GM12878 (cell line): ENCODE data around the gene MEGF6. TPM values are rescaled to one million over a fixed set of nuclear protein-coding genes. Genes with fewer than 3 reads are reported as not detected.

Experiments
- ATAC-seq: fragments of 200-7000 bp; cut with Tn5 transposase; 3 replicates; pipeline ENCODE4 v1.9.1; 2020; ENCODE audit warnings: mild to moderate bottlenecking, moderate library complexity
- BruUV-seq: library from RNA; stranded (reverse); fragments of 400-500 nt; replicated peaks from 2 replicates; lab custom pipeline; 2021; lab: Mats Ljungman, UMichigan
- CTCF ChIA-PET: fragments of 300-600 bp; sonication (Branson Sonifier 250); formaldehyde crosslinking; extraction: SDS; loops from one replicate; lab custom pipeline; 2021; ENCODE audit warnings: inconsistent platforms; lab: Yijun Ruan, JAX
- POLR2A ChIA-PET: fragments of 350-600 bp; formaldehyde crosslinking; extraction: SDS; loops from one replicate; lab custom pipeline; 2021; ENCODE audit warnings: inconsistent platforms; lab: Charles Lee
- RAD21 ChIA-PET: fragments of 300-600 bp; sonication (Branson Sonifier 250); formaldehyde crosslinking; loops from one replicate; lab custom pipeline; 2023; ENCODE audit warnings: antibody characterized with exemption; ENCODE audit not compliant: unreplicated experiment; lab: Charles Lee
- SMC1A ChIA-PET: fragments of 300-600 bp; sonication (Branson Sonifier 250); formaldehyde crosslinking; loops from one replicate; lab custom pipeline; 2023; ENCODE audit not compliant: unreplicated experiment, uncharacterized antibody; lab: Charles Lee
- DNase-seq: peaks from one replicate; pipeline ENCODE4 v3.0.0-alpha.2; 2011; ENCODE audit warnings: low read depth, low spot score
- FAIRE-seq: peaks from 3 replicates; lab custom pipeline; 2011; peaks lifted over from hg19 to GRCh38; lab: Jason Lieb, UNC
- H2AFZ ChIP-seq: 2 replicates; pipeline ENCODE4 v1.6.0; 2011; ENCODE audit warnings: low read depth, low read length, control low read depth; ENCODE audit not compliant: control insufficient read depth
- H3K27ac ChIP-seq: 2 replicates; pipeline ENCODE4 v1.5.1; 2011; ENCODE audit warnings: control low read depth; ENCODE audit not compliant: control insufficient read depth, insufficient read depth
- H3K27me3 ChIP-seq, 2 experiments: replicated peaks in 1 of 2; 2 replicates each; pipeline versions ENCODE4 v1.6.0 to v1.6.1; 2011; ENCODE audit warnings: low read length in 1 of 2; ENCODE audit not compliant: control insufficient read depth in 2 of 2, insufficient read depth in 2 of 2
- H3K36me3 ChIP-seq, 2 experiments: 2 replicates each; pipeline ENCODE4 v1.5.1; 2011; ENCODE audit warnings: low read length in 1 of 2; ENCODE audit not compliant: control insufficient read depth in 2 of 2, insufficient read depth in 2 of 2
- H3K4me1 ChIP-seq: 2 replicates; pipeline ENCODE4 v1.6.1; 2011; ENCODE audit warnings: mild to moderate bottlenecking, low read length, moderate library complexity, mixed read lengths; ENCODE audit not compliant: control insufficient read depth, insufficient read depth
- H3K4me2 ChIP-seq: 2 replicates; pipeline ENCODE4 v1.6.0; 2011; ENCODE audit warnings: control low read depth; ENCODE audit not compliant: control insufficient read depth, insufficient read depth
- H3K4me3 ChIP-seq: fragments of 200-600 bp; sonication (generic); 2 replicates; pipeline ENCODE4 v1.5.1; 2016
- H3K79me2 ChIP-seq: 2 replicates; pipeline ENCODE4 v1.6.0; 2011; ENCODE audit warnings: low read length; ENCODE audit not compliant: control insufficient read depth, insufficient read depth
- H3K9ac ChIP-seq: 2 replicates; pipeline ENCODE4 v1.8.0; 2011; ENCODE audit warnings: low read length, control low read depth, mixed read lengths; ENCODE audit not compliant: control insufficient read depth, insufficient read depth
- H3K9me3 ChIP-seq: replicated peaks from 3 replicates; pipeline ENCODE4 v1.5.1; 2011; ENCODE audit warnings: mild to moderate bottlenecking, low read length; ENCODE audit not compliant: control insufficient read depth, insufficient read depth
- H4K20me1 ChIP-seq: 2 replicates; pipeline ENCODE4 v1.6.0; 2011; ENCODE audit not compliant: control insufficient read depth, insufficient read depth
- BCLAF1 ChIP-seq: fragments of 450-650 bp; IDR thresholded peaks from 2 replicates; pipeline ENCODE4 v1.6.1; 2017; ENCODE audit warnings: antibody characterized with exemption, mild to moderate bottlenecking, moderate library complexity
- EGR1 ChIP-seq, 2 experiments: IDR thresholded peaks; 1 replicate in 1 of 2; 2 replicates in 1 of 2; pipeline ENCODE4 v1.6.1; 2011 to 2012; ENCODE audit warnings: low read depth in 2 of 2, low read length in 2 of 2, borderline replicate concordance in 1 of 2, mild to moderate bottlenecking in 1 of 2, moderate library complexity in 1 of 2
- MYB ChIP-seq: fragments of 150-350 bp; IDR thresholded peaks from 2 replicates; pipeline ENCODE4 v1.6.1; 2014; ENCODE audit warnings: mild to moderate bottlenecking, low read depth, low read length, borderline replicate concordance
- NFIC ChIP-seq: IDR thresholded peaks from 2 replicates; pipeline ENCODE4 v1.6.1; 2012; ENCODE audit warnings: low read depth, mild to moderate bottlenecking, inconsistent platforms, low read length, moderate library complexity
- USF2 ChIP-seq: IDR thresholded peaks from 2 replicates; pipeline ENCODE4 v1.6.1; 2011; ENCODE audit warnings: low read depth, low read length, improper control_type of control experiment, borderline replicate concordance
- ZBTB11 ChIP-seq: fragments of 450-650 bp; formaldehyde crosslinking; IDR thresholded peaks from 2 replicates; pipeline ENCODE4 v1.5.0; 2022; ENCODE audit warnings: mild to moderate bottlenecking, missing genetic modification characterization
- ZNF274 ChIP-seq: IDR thresholded peaks from one replicate; pipeline ENCODE4 v1.8.0; 2011; ENCODE audit not compliant: insufficient read length, insufficient read depth
- WGBS: methylation state at CpG from one replicate; pipeline ENCODE4 v1.1.6; 2016; ENCODE audit warnings: low lambda C conversion rate; ENCODE audit not compliant: insufficient replicate concordance, insufficient coverage; ENCODE audit errors: missing lambda C conversion rate; 5-methylcytosine and 5-hydroxymethylcytosine counted together
- in situ Hi-C: fragments of 300-500 bp; cut with MboI; formaldehyde crosslinking; loops from 9 replicates; pipeline ENCODE4 v1.14.3; 2018; ENCODE audit warnings: mixed read lengths
- intact Hi-C: fragments of 100-400 bp; cut with micrococcal nuclease; formaldehyde crosslinking; loops from one replicate; pipeline ENCODE4 v1.14.2; 2022; ENCODE audit not compliant: unreplicated experiment
- polyA plus RNA-seq, 11 experiments: library from polyadenylated mRNA; depleted of rRNA in 4 of 11; unstranded in 6 of 11; stranded (reverse) in 5 of 11; fragments of >200 nt; fragmentation: Nextera tagmentation in 4 of 11; fragmentation: Illumina TruSeq in 1 of 11; extraction: Ambion mirVana in 4 of 11; extraction: Trizol in 1 of 11; gene quantifications; 1 replicate in 1 of 11; 2 replicates in 10 of 11; pipeline versions ENCODE4 v1.2.1 to v1.2.3, GENCODE V29; 2011 to 2016; ENCODE audit warnings: inconsistent platforms in 2 of 11, missing spikeins in 2 of 11, low read depth in 1 of 11
- total RNA-seq, 4 experiments: library from RNA; depleted of rRNA in 3 of 4; stranded (reverse); fragments of >200 nt in 3 of 4; fragmentation: Illumina TruSeq in 1 of 4; extraction: Trizol in 1 of 4; gene quantifications; 2 replicates each; pipeline versions ENCODE4 v1.2.1 to v1.2.3, GENCODE V29; 2013 to 2021
- TF ChIP-seq, protein P1 (sequence below): fragments of 450-650 bp; IDR thresholded peaks from 2 replicates; pipeline ENCODE4 v1.6.1; 2016; ENCODE audit warnings: mild to moderate bottlenecking
- TF ChIP-seq, protein P2 (sequence below): IDR thresholded peaks from 2 replicates; pipeline ENCODE4 v1.6.1; 2012; ENCODE audit warnings: low read length, inconsistent platforms
- TF ChIP-seq, protein P3 (sequence below): fragments of 450-650 bp; IDR thresholded peaks from 2 replicates; pipeline ENCODE4 v1.6.1; 2017; ENCODE audit warnings: mild to moderate bottlenecking, low read depth, inconsistent platforms; ENCODE audit not compliant: poor library complexity, severe bottlenecking

MEGF6 gene
- total and polyA plus RNA-seq, 10 of the 15 experiments (the other 5 are each of a cell fraction or from before 2014, with no cell fraction given): 0.03 to 0.41 TPM; not detected in 8

- ChIA-PET POLR2A (no interaction called here), CTCF (no interaction called here), SMC1A (no interaction called here), RAD21 (no interaction called here)
- H3K4me2 ChIP-seq: no peak overlapping the region
- no peak overlapping the region for H3K27ac ChIP-seq
- no peaks in the 10 kb centered on the region for H4K20me1 ChIP-seq
- in situ Hi-C loops (no loop called here), intact Hi-C loops (no loop called here)
- 59% methylated on average over 10 of the region's 16 CpGs for WGBS
- no peaks in the 10 kb centered on the region for H3K27me3 ChIP-seq
- no peak overlapping the region for H3K9ac ChIP-seq
- H3K36me3 ChIP-seq: no peaks in the 10 kb centered on the region
- H3K4me3 ChIP-seq: no peak overlapping the region
- DNase-seq: no peak
- ATAC-seq: no peak
- no peak for FAIRE-seq
- H3K4me1 ChIP-seq: no peaks in the 10 kb centered on the region
- H3K79me2 ChIP-seq: no peaks in the 10 kb centered on the region
- no peaks in the 10 kb centered on the region for H3K9me3 ChIP-seq
- no TSS peak for BruUV-seq
- no peak overlapping the region for H2AFZ ChIP-seq
- no peak for TF ChIP-seq BCLAF1
- TF ChIP-seq MYB: no peak
- TF ChIP-seq, protein P1, sequence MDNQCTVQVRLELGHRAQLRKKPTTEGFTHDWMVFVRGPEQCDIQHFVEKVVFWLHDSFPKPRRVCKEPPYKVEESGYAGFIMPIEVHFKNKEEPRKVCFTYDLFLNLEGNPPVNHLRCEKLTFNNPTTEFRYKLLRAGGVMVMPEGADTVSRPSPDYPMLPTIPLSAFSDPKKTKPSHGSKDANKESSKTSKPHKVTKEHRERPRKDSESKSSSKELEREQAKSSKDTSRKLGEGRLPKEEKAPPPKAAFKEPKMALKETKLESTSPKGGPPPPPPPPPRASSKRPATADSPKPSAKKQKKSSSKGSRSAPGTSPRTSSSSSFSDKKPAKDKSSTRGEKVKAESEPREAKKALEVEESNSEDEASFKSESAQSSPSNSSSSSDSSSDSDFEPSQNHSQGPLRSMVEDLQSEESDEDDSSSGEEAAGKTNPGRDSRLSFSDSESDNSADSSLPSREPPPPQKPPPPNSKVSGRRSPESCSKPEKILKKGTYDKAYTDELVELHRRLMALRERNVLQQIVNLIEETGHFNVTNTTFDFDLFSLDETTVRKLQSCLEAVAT: no peak
- no peak for TF ChIP-seq ZNF274
- TF ChIP-seq, protein P2, sequence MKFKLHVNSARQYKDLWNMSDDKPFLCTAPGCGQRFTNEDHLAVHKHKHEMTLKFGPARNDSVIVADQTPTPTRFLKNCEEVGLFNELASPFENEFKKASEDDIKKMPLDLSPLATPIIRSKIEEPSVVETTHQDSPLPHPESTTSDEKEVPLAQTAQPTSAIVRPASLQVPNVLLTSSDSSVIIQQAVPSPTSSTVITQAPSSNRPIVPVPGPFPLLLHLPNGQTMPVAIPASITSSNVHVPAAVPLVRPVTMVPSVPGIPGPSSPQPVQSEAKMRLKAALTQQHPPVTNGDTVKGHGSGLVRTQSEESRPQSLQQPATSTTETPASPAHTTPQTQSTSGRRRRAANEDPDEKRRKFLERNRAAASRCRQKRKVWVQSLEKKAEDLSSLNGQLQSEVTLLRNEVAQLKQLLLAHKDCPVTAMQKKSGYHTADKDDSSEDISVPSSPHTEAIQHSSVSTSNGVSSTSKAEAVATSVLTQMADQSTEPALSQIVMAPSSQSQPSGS: no peak
- TF ChIP-seq, protein P3, sequence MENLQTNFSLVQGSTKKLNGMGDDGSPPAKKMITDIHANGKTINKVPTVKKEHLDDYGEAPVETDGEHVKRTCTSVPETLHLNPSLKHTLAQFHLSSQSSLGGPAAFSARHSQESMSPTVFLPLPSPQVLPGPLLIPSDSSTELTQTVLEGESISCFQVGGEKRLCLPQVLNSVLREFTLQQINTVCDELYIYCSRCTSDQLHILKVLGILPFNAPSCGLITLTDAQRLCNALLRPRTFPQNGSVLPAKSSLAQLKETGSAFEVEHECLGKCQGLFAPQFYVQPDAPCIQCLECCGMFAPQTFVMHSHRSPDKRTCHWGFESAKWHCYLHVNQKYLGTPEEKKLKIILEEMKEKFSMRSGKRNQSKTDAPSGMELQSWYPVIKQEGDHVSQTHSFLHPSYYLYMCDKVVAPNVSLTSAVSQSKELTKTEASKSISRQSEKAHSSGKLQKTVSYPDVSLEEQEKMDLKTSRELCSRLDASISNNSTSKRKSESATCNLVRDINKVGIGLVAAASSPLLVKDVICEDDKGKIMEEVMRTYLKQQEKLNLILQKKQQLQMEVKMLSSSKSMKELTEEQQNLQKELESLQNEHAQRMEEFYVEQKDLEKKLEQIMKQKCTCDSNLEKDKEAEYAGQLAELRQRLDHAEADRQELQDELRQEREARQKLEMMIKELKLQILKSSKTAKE: no peak
- TF ChIP-seq USF2: no peak
- no peak for TF ChIP-seq ZBTB11 (CRISPR knock-in tag)
- TF ChIP-seq EGR1 (IDR thresholded peaks at IDR 0.05; ENCODE audit: borderline replicate concordance in 1 of 2, low read depth in 2 of 2, low read length in 2 of 2): no peak
- no peak for TF ChIP-seq NFIC
Measured at GRCh38 chr1:3476666-3477065, 134.6 kb downstream of the MEGF6 start.
